ENCODE measurements around the gene PAOX.

GRCh38 chr10:133411523-133412380 is 32.7 kb downstream of the PAOX start:
- TF ChIP-seq POLR2A (conservative IDR thresholded peaks at IDR 0.05) (no peak), EP300 (IDR thresholded peaks at IDR 0.05; ENCODE audit: low read length) (no peak), ERF (CRISPR knock-in tag; IDR thresholded peaks at IDR 0.05) (no peak), NBN (IDR thresholded peaks at IDR 0.05; ENCODE audit: low read depth) (no peak), CBX8 (IDR thresholded peaks at IDR 0.05; ENCODE audit: borderline replicate concordance, extremely low read depth, low read depth, low read length, poor library complexity, severe bottlenecking) (no peak), KLF16 (IDR thresholded peaks at IDR 0.05) (no peak), ZNF512 (tag; IDR thresholded peaks at IDR 0.05) (no peak), CTCF (IDR thresholded peaks at IDR 0.05 in 2 of 3, conservative IDR thresholded peaks at IDR 0.05 in 1 of 3; ENCODE audit: insufficient read depth in 2 of 3, low read depth in 1 of 3, low read length in 3 of 3) (no peak), E4F1 (CRISPR knock-in tag; IDR thresholded peaks at IDR 0.05; ENCODE audit: borderline replicate concordance) (no peak), FUS (optimal IDR thresholded peaks at IDR 0.05; ENCODE audit: low read depth, low read length) (no peak)

Measured in K562 (cell line).